Loucy (cell line): ENCODE measurements around the gene KCNIP2.

Experiments
- H2AFZ ChIP-seq: fragments of 200-600 bp; sonication (generic); 2 replicates; pipeline ENCODE4 v1.6.0; 2016; ENCODE audit warnings: antibody characterized with exemption, mild to moderate bottlenecking, low read length, moderate library complexity
- H3F3A ChIP-seq: fragments of 200-600 bp; 2 replicates; pipeline ENCODE4 v1.6.0; 2016; ENCODE audit warnings: antibody characterized with exemption, low read depth, mild to moderate bottlenecking
- H3K27me3 ChIP-seq: fragments of 200-600 bp; sonication (generic); 2 replicates; pipeline ENCODE4 v1.6.1; 2014; ENCODE audit warnings: low read length, mild to moderate bottlenecking; ENCODE audit not compliant: insufficient read depth, poor library complexity, severe bottlenecking
- H3K36me3 ChIP-seq: fragments of 200-600 bp; sonication (generic); 2 replicates; pipeline ENCODE4 v1.6.1; 2016; ENCODE audit warnings: low read length; ENCODE audit not compliant: insufficient read depth
- H3K4me1 ChIP-seq: fragments of 200-600 bp; sonication (generic); 2 replicates; pipeline ENCODE4 v1.5.1; 2014; ENCODE audit warnings: low read length, mild to moderate bottlenecking; ENCODE audit not compliant: insufficient read depth, poor library complexity, severe bottlenecking
- H3K4me2 ChIP-seq: fragments of 200-600 bp; sonication (generic); 2 replicates; pipeline ENCODE4 v1.6.0; 2014; ENCODE audit warnings: antibody characterized with exemption, low read length, low read depth, mild to moderate bottlenecking; ENCODE audit not compliant: poor library complexity, severe bottlenecking
- H3K4me3 ChIP-seq: fragments of 200-600 bp; sonication (generic); 2 replicates; pipeline ENCODE4 v1.5.1; 2014; ENCODE audit warnings: low read length, mild to moderate bottlenecking, mixed read lengths; ENCODE audit not compliant: poor library complexity, severe bottlenecking
- H3K79me2 ChIP-seq: fragments of 200-600 bp; sonication (generic); 2 replicates; pipeline ENCODE4 v1.6.1; 2014; ENCODE audit warnings: low read length; ENCODE audit not compliant: insufficient read depth
- H3K9ac ChIP-seq: fragments of 200-600 bp; sonication (generic); 2 replicates; pipeline ENCODE4 v1.6.0; 2014; ENCODE audit warnings: mild to moderate bottlenecking, low read depth, low read length, moderate library complexity; ENCODE audit not compliant: poor library complexity, severe bottlenecking
- H3K9me2 ChIP-seq: fragments of 200-600 bp; sonication (generic); replicated peaks from 2 replicates; pipeline ENCODE4 v1.6.1; 2016; ENCODE audit warnings: low read depth, low read length, mixed read lengths
- H3K9me3 ChIP-seq: fragments of 200-600 bp; sonication (generic); 2 replicates; pipeline ENCODE4 v1.6.1; 2014; ENCODE audit warnings: mild to moderate bottlenecking, antibody characterized with exemption, low read length, low read depth; ENCODE audit not compliant: insufficient read depth
- H4K20me1 ChIP-seq: fragments of 200-600 bp; sonication (generic); 2 replicates; pipeline ENCODE4 v1.6.0; 2014; ENCODE audit warnings: antibody characterized with exemption, low read length, mild to moderate bottlenecking; ENCODE audit not compliant: insufficient read depth, poor library complexity, severe bottlenecking
- EZH2phosphoT487 ChIP-seq: fragments of 200-600 bp; IDR thresholded peaks from 2 replicates; pipeline ENCODE4 v1.6.1; 2018; ENCODE audit warnings: antibody characterized with exemption, mild to moderate bottlenecking, moderate library complexity, borderline replicate concordance
- TF ChIP-seq, protein P1 (sequence below): fragments of 200-600 bp; sonication (generic); conservative IDR thresholded peaks from 2 replicates; pipeline ENCODE4 v1.5.1; 2014; ENCODE audit warnings: mild to moderate bottlenecking, antibody characterized with exemption, low read length

KCNIP2 gene

GRCh38 chr10:101850749-101851148, 7.1 kb upstream of the KCNIP2 start:
- Histone ChIP-seq H3K4me2 (no peak overlapping the region), H2AFZ (no peak overlapping the region), H3K27me3 (no peaks in the 10 kb centered on the region), H3F3A (no peaks in the 10 kb centered on the region), H4K20me1 (no peaks in the 10 kb centered on the region), H3K9ac (no peak overlapping the region), H3K36me3 (peaks cover 14% of the 10 kb centered on the region; the same call in 1 of the 2 replicates), H3K9me2 (no peaks in the 10 kb centered on the region), H3K4me1 (peaks cover 11% of the 10 kb centered on the region), H3K4me3 (no peak overlapping the region), H3K9me3 (no peaks in the 10 kb centered on the region), H3K79me2 (no peaks in the 10 kb centered on the region)
- TF ChIP-seq, protein P1, sequence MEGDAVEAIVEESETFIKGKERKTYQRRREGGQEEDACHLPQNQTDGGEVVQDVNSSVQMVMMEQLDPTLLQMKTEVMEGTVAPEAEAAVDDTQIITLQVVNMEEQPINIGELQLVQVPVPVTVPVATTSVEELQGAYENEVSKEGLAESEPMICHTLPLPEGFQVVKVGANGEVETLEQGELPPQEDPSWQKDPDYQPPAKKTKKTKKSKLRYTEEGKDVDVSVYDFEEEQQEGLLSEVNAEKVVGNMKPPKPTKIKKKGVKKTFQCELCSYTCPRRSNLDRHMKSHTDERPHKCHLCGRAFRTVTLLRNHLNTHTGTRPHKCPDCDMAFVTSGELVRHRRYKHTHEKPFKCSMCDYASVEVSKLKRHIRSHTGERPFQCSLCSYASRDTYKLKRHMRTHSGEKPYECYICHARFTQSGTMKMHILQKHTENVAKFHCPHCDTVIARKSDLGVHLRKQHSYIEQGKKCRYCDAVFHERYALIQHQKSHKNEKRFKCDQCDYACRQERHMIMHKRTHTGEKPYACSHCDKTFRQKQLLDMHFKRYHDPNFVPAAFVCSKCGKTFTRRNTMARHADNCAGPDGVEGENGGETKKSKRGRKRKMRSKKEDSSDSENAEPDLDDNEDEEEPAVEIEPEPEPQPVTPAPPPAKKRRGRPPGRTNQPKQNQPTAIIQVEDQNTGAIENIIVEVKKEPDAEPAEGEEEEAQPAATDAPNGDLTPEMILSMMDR: no peak
- no peak for TF ChIP-seq EZH2phosphoT487

GRCh38 chr10:101848894-101849351, 5.3 kb upstream of the KCNIP2 start:
- Histone ChIP-seq H3K36me3 (peaks cover 18% of the 10 kb centered on the region; the same call in 1 of the 2 replicates), H3K4me3 (no peak overlapping the region), H3K4me1 (peaks cover 11% of the 10 kb centered on the region), H3F3A (no peaks in the 10 kb centered on the region), H4K20me1 (no peaks in the 10 kb centered on the region), H3K9me2 (no peaks in the 10 kb centered on the region), H3K79me2 (no peaks in the 10 kb centered on the region), H3K9me3 (no peaks in the 10 kb centered on the region), H3K9ac (no peak overlapping the region), H2AFZ (no peak overlapping the region), H3K4me2 (no peak overlapping the region), H3K27me3 (no peaks in the 10 kb centered on the region)
- no peak for TF ChIP-seq EZH2phosphoT487
- TF ChIP-seq, protein P1: peak; percentile 42

GRCh38 chr10:101848408-101848807, 4.8 kb upstream of the KCNIP2 start:
- Histone ChIP-seq H3K9me2 (no peaks in the 10 kb centered on the region), H4K20me1 (no peaks in the 10 kb centered on the region), H3K4me1 (peaks cover 11% of the 10 kb centered on the region), H3K36me3 (peaks cover 18% of the 10 kb centered on the region; the same call in 1 of the 2 replicates), H3K79me2 (no peaks in the 10 kb centered on the region), H3K4me2 (no peak overlapping the region), H3K27me3 (no peaks in the 10 kb centered on the region), H3K4me3 (no peak overlapping the region), H3K9ac (no peak overlapping the region), H3F3A (no peaks in the 10 kb centered on the region), H3K9me3 (no peaks in the 10 kb centered on the region), H2AFZ (no peak overlapping the region)
- no peak for TF ChIP-seq EZH2phosphoT487
- TF ChIP-seq, protein P1: no peak
